GM21576 (cell line): Measurements from ENCODE around the gene USP17L27.
"Not testable (repeated sequence)": the region's sequence is repeated elsewhere in the genome, so short reads cannot be mapped to it uniquely, and the experiment has no call there.

ENCODE experiments used
- ATAC-seq: cut with Tn5 transposase; IDR thresholded peaks from one replicate; pipeline ENCODE4 v1.9.1; 2021; ENCODE audit warnings: mild to moderate bottlenecking, moderate library complexity; ENCODE audit not compliant: unreplicated experiment

Gene USP17L27

GRCh38 chr4:9343848-9344247 is at the start of gene USP17L27:
USP17L27 (plus strand) TSS chr4:9344148; CDS start chr4:9344148, 0 bp downstream.
- not testable (repeated sequence) for ATAC-seq

GRCh38 chr4:9324191-9324590 is 19.8 kb upstream of the USP17L27 start:
- not testable (repeated sequence) for ATAC-seq

- ATAC-seq = not testable (repeated sequence)
These were observed 19.1 kb upstream of the USP17L27 start, which contains the start of gene USP17L24 for GRCh38 chr4:9324865-9325264. USP17L24 (plus strand) TSS chr4:9325165; CDS start chr4:9325165, 0 bp downstream.

- ATAC-seq = not testable (repeated sequence)
These were observed 14.3 kb upstream of the USP17L27 start, which contains the start of gene USP17L25 for GRCh38 chr4:9329611-9330010. USP17L25 (plus strand) TSS chr4:9329911; CDS start chr4:9329911, 0 bp downstream.

GRCh38 chr4:9334358-9334757 is 9.6 kb upstream of the USP17L27 start, which contains the start of gene USP17L26:
USP17L26 (plus strand) TSS chr4:9334658; CDS start chr4:9334658, 0 bp downstream.
- ATAC-seq = not testable (repeated sequence)

- not testable (repeated sequence) for ATAC-seq
These were observed 4.8 kb upstream of the USP17L27 start, which contains the start of gene USP17L5 for GRCh38 chr4:9339103-9339502. USP17L5 (plus strand) TSS chr4:9339403; CDS start chr4:9339403, 0 bp downstream.

- not testable (repeated sequence) for ATAC-seq
These were observed 4.6 kb downstream of the USP17L27 start, which contains the start of gene USP17L28 for GRCh38 chr4:9348593-9348992. USP17L28 (plus strand) TSS chr4:9348893; CDS start chr4:9348893, 0 bp downstream.

GRCh38 chr4:9350866-9351265 is 6.9 kb downstream of the USP17L27 start:
- not testable (repeated sequence) for ATAC-seq

- ATAC-seq = not testable (repeated sequence)
These were observed 9.4 kb downstream of the USP17L27 start, which contains the start of gene USP17L29 for GRCh38 chr4:9353338-9353737. USP17L29 (plus strand) TSS chr4:9353638; CDS start chr4:9353638, 0 bp downstream.

GRCh38 chr4:9362829-9363228 is 18.9 kb downstream of the USP17L27 start, which contains the start of gene USP17L30:
USP17L30 (plus strand) TSS chr4:9363129; CDS start chr4:9363129, 0 bp downstream.
- ATAC-seq = not testable (repeated sequence)

- not testable (repeated sequence) for ATAC-seq
These were observed 35.9 kb downstream of the USP17L27 start for GRCh38 chr4:9379881-9380280.

- ATAC-seq = not testable (repeated sequence)
These were observed 37.1 kb downstream of the USP17L27 start for GRCh38 chr4:9381012-9381534.

- no peak for ATAC-seq
These were observed 40.2 kb downstream of the USP17L27 start for GRCh38 chr4:9384126-9384525.

- ATAC-seq = not testable (repeated sequence)
These were observed 45.1 kb downstream of the USP17L27 start for GRCh38 chr4:9389001-9389400.
